Activated naive CD8-positive, alpha-beta T cell treated with anti-CD3 and anti-CD28 coated beads, Interleukin-2, amount 10 ng/mL, durations not matched to agents 7 days and 5 days (primary cell): ENCODE results near the gene LARGE2. TPM values are rescaled to one million over a fixed set of nuclear protein-coding genes. Genes with fewer than 3 reads are reported as not detected.

Experiments
- ATAC-seq: fragments of 150-1000 bp; cut with Tn5 transposase; one replicate; pipeline ENCODE4 v1.10.0; 2021; ENCODE audit warnings: low read depth, moderate library complexity
- POLR2A ChIA-PET: fragments of 350-600 bp; sonication (Branson Sonifier 250); formaldehyde crosslinking; loops from one replicate; lab custom pipeline; 2021; ENCODE audit warnings: antibody characterized with exemption; lab: Charles Lee
- DNase-seq: peaks from one replicate; pipeline ENCODE4 v3.0.0; 2021
- H3K27ac Mint-ChIP-seq: one replicate; pipeline ENCODE4 v1.8.0; 2022; ENCODE audit warnings: mild to moderate bottlenecking, mixed read lengths
- H3K27me3 Mint-ChIP-seq: one replicate; pipeline ENCODE4 v1.8.0; 2022; ENCODE audit warnings: mild to moderate bottlenecking, moderate library complexity, mixed read lengths
- H3K36me3 Mint-ChIP-seq: one replicate; pipeline ENCODE4 v1.8.0; 2021; ENCODE audit warnings: mild to moderate bottlenecking, mixed read lengths
- H3K4me1 Mint-ChIP-seq: one replicate; pipeline ENCODE4 v1.8.0; 2021; ENCODE audit warnings: mixed read lengths
- H3K4me3 Mint-ChIP-seq: one replicate; pipeline ENCODE4 v1.8.0; 2022; ENCODE audit warnings: mild to moderate bottlenecking, moderate library complexity, mixed read lengths
- H3K9me3 Mint-ChIP-seq: one replicate; pipeline ENCODE4 v1.8.0; 2021; ENCODE audit warnings: mixed read lengths
- total RNA-seq, 2 experiments: library from RNA; stranded (reverse); gene quantifications; one replicate each; pipeline ENCODE4 v1.2.3, GENCODE V29; 2021

Gene LARGE2
- total RNA-seq, result 1 to 10 TPM; 2.5 to 2.7 TPM

GRCh38 chr11:45922425-45923082 lies at the start of gene LARGE2:
Gene LARGE2 (plus strand): TSS chr11:45922656. CDS start chr11:45922883, 227 bp downstream.
- Mint-ChIP-seq H3K9me3 (no peaks in the 10 kb centered on the region), H3K4me1 (peaks cover 17% of the 10 kb centered on the region), H3K4me3 (peak within 1 kb of the TSS; percentile 69), H3K36me3 (no peaks in the 10 kb centered on the region), H3K27me3 (peaks cover 19% of the 10 kb centered on the region), H3K27ac (no peak within 1 kb of the TSS)
- DNase-seq (peak; percentile 45), ATAC-seq (no peak)
- POLR2A ChIA-PET, result no interaction called here

GRCh38 chr11:45876401-45876800 lies 46.1 kb upstream of the LARGE2 start:
- no peaks in the 10 kb centered on the region for H3K27me3 Mint-ChIP-seq
- POLR2A ChIA-PET, result no interaction called here
- DNase-seq (no peak), ATAC-seq (no peak)
- no peaks in the 10 kb centered on the region for H3K9me3 Mint-ChIP-seq
- H3K36me3 Mint-ChIP-seq, result peaks cover 8% of the 10 kb centered on the region
- no peak overlapping the region for H3K4me3 Mint-ChIP-seq
- no peaks in the 10 kb centered on the region for H3K4me1 Mint-ChIP-seq
- no peak overlapping the region for H3K27ac Mint-ChIP-seq

GRCh38 chr11:45877221-45877620 lies 45.2 kb upstream of the LARGE2 start:
- POLR2A ChIA-PET, result no interaction called here
- ATAC-seq, result no peak
- DNase-seq, result no peak
- Mint-ChIP-seq H3K36me3 (peaks cover 8% of the 10 kb centered on the region), H3K4me1 (no peaks in the 10 kb centered on the region), H3K27ac (no peak overlapping the region), H3K9me3 (no peaks in the 10 kb centered on the region), H3K27me3 (no peaks in the 10 kb centered on the region), H3K4me3 (no peak overlapping the region)

GRCh38 chr11:45877845-45878244 lies 44.6 kb upstream of the LARGE2 start:
- no peak overlapping the region for H3K4me3 Mint-ChIP-seq
- no peak for DNase-seq
- no peak for ATAC-seq
- POLR2A ChIA-PET, result no interaction called here
- H3K36me3 Mint-ChIP-seq, result peaks cover 8% of the 10 kb centered on the region
- no peaks in the 10 kb centered on the region for H3K9me3 Mint-ChIP-seq
- no peaks in the 10 kb centered on the region for H3K4me1 Mint-ChIP-seq
- H3K27me3 Mint-ChIP-seq, result no peaks in the 10 kb centered on the region
- no peak overlapping the region for H3K27ac Mint-ChIP-seq

GRCh38 chr11:45879803-45880686 lies 42.4 kb upstream of the LARGE2 start:
- DNase-seq (no peak), ATAC-seq (no peak)
- Mint-ChIP-seq H3K27ac (no peak overlapping the region), H3K27me3 (peaks cover 3% of the 10 kb centered on the region), H3K9me3 (no peaks in the 10 kb centered on the region), H3K4me3 (no peak overlapping the region), H3K4me1 (peaks cover 2% of the 10 kb centered on the region), H3K36me3 (peaks cover 8% of the 10 kb centered on the region)
- POLR2A ChIA-PET, result no interaction called here

GRCh38 chr11:45880772-45881570 lies 41.5 kb upstream of the LARGE2 start:
- Mint-ChIP-seq H3K4me1 (peaks cover 4% of the 10 kb centered on the region), H3K36me3 (peaks cover 6% of the 10 kb centered on the region), H3K4me3 (no peak overlapping the region), H3K27me3 (peaks cover 3% of the 10 kb centered on the region), H3K9me3 (no peaks in the 10 kb centered on the region), H3K27ac (no peak overlapping the region)
- POLR2A ChIA-PET, result no interaction called here
- DNase-seq, result no peak
- ATAC-seq, result no peak

- DNase-seq (no peak), ATAC-seq (no peak)
- no peak overlapping the region for H3K27ac Mint-ChIP-seq
- POLR2A ChIA-PET, result no interaction called here
- peaks cover 2% of the 10 kb centered on the region for H3K36me3 Mint-ChIP-seq
- H3K4me1 Mint-ChIP-seq, result peaks cover 4% of the 10 kb centered on the region
- no peaks in the 10 kb centered on the region for H3K9me3 Mint-ChIP-seq
- no peak overlapping the region for H3K4me3 Mint-ChIP-seq
- H3K27me3 Mint-ChIP-seq, result peaks cover 3% of the 10 kb centered on the region
Measured at GRCh38 chr11:45881708-45882368, 40.6 kb upstream of the LARGE2 start.

- POLR2A ChIA-PET, result no interaction called here
- ATAC-seq, result no peak
- no peaks in the 10 kb centered on the region for H3K9me3 Mint-ChIP-seq
- peaks cover 3% of the 10 kb centered on the region for H3K27me3 Mint-ChIP-seq
- no peak for DNase-seq
- H3K36me3 Mint-ChIP-seq, result no peaks in the 10 kb centered on the region
- peaks cover 4% of the 10 kb centered on the region for H3K4me1 Mint-ChIP-seq
- H3K4me3 Mint-ChIP-seq, result peak overlapping the region; percentile 73
- H3K27ac Mint-ChIP-seq, result no peak overlapping the region
Measured at GRCh38 chr11:45884596-45885185, 37.8 kb upstream of the LARGE2 start.

- Mint-ChIP-seq H3K4me3 (peak within 1 kb of the TSS; percentile 73), H3K27ac (no peak within 1 kb of the TSS), H3K27me3 (peaks cover 6% of the 10 kb centered on the region), H3K4me1 (peaks cover 4% of the 10 kb centered on the region), H3K36me3 (no peaks in the 10 kb centered on the region), H3K9me3 (no peaks in the 10 kb centered on the region)
- POLR2A ChIA-PET, result no interaction called here
- DNase-seq, result peak; percentile 80
- ATAC-seq, result peak; percentile 80
Measured at GRCh38 chr11:45885274-45885920, 37.1 kb upstream of the LARGE2 start, which contains the start of gene MAPK8IP1. Gene MAPK8IP1 (plus strand): TSS chr11:45885651. CDS start chr11:45885821, 170 bp downstream.

GRCh38 chr11:45885921-45886721 lies 36.3 kb upstream of the LARGE2 start:
- Mint-ChIP-seq H3K4me3 (peak overlapping the region; percentile 10), H3K27me3 (peaks cover 7% of the 10 kb centered on the region), H3K4me1 (peaks cover 4% of the 10 kb centered on the region), H3K27ac (no peak overlapping the region), H3K36me3 (no peaks in the 10 kb centered on the region), H3K9me3 (no peaks in the 10 kb centered on the region)
- ATAC-seq (no peak), DNase-seq (no peak)
- POLR2A ChIA-PET, result no interaction called here

- ATAC-seq, result no peak
- no peaks in the 10 kb centered on the region for H3K9me3 Mint-ChIP-seq
- H3K4me1 Mint-ChIP-seq, result peaks cover 4% of the 10 kb centered on the region
- peaks cover 8% of the 10 kb centered on the region for H3K27me3 Mint-ChIP-seq
- no peaks in the 10 kb centered on the region for H3K36me3 Mint-ChIP-seq
- no peak overlapping the region for H3K27ac Mint-ChIP-seq
- POLR2A ChIA-PET, result no interaction called here
- no peak for DNase-seq
- H3K4me3 Mint-ChIP-seq, result peak overlapping the region; percentile 10
Measured at GRCh38 chr11:45886816-45887520, 35.5 kb upstream of the LARGE2 start.
